Stomach (tissue), 4 donors: ENCODE results near the gene TMEM81.

Experiments
- EP300 ChIP-seq: sonication (generic); formaldehyde crosslinking; IDR thresholded peaks from one replicate; pipeline ENCODE4 v1.6.1; 2017; ENCODE audit warnings: antibody characterized with exemption
- POLR2A ChIP-seq, 4 donors: fragments of 450-650 bp; IDR thresholded peaks; one replicate each; pipeline ENCODE4 v1.6.1; 2016; ENCODE audit warnings: antibody characterized with exemption in 4 of 4, control low read depth in 2 of 4, mild to moderate bottlenecking in 1 of 4, moderate library complexity in 1 of 4
- POLR2AphosphoS5 ChIP-seq, 3 donors: sonication (generic); formaldehyde crosslinking; IDR thresholded peaks; one replicate each; pipeline ENCODE4 v1.6.1; 2016; ENCODE audit warnings: antibody characterized with exemption in 3 of 3
- TF ChIP-seq, protein P1 (sequence below), 7 experiments: fragments of 450-650 bp in 4 of 7; fragments of 200-600 bp in 3 of 7; sonication (generic) in 3 of 7; IDR thresholded peaks; one replicate each; pipeline ENCODE4 v1.5.1; 2016 to 2019; ENCODE audit warnings: antibody characterized with exemption in 7 of 7, control low read depth in 2 of 7, mild to moderate bottlenecking in 1 of 7

DNA sequence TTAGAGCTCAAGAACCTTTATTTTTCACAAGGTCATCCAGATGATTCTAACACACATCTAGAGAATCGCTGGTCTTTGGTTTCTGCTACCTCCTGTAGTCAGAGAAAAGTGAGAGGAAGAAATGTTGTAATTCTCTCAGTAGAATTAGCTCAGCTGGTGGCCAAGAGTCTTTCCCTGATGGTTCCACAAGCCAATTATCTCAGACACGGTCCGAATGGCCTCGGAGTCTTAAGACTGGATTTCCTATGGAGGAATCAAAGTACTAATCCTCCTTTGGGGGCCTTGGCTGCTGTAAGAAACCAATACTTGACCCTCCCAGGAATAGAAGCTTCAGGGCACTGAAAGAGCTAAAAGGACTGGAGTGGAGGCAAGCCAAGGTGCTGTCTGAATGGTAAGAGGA, 1.8 kb downstream of the TMEM81 start:
- TF ChIP-seq, protein P1, sequence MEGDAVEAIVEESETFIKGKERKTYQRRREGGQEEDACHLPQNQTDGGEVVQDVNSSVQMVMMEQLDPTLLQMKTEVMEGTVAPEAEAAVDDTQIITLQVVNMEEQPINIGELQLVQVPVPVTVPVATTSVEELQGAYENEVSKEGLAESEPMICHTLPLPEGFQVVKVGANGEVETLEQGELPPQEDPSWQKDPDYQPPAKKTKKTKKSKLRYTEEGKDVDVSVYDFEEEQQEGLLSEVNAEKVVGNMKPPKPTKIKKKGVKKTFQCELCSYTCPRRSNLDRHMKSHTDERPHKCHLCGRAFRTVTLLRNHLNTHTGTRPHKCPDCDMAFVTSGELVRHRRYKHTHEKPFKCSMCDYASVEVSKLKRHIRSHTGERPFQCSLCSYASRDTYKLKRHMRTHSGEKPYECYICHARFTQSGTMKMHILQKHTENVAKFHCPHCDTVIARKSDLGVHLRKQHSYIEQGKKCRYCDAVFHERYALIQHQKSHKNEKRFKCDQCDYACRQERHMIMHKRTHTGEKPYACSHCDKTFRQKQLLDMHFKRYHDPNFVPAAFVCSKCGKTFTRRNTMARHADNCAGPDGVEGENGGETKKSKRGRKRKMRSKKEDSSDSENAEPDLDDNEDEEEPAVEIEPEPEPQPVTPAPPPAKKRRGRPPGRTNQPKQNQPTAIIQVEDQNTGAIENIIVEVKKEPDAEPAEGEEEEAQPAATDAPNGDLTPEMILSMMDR (IDR thresholded peaks at IDR 0.05) = no peak
- TF ChIP-seq EP300 (no peak), POLR2A (IDR thresholded peaks at IDR 0.05) (no peak), POLR2AphosphoS5 (IDR thresholded peaks at IDR 0.05) (no peak)
